Stimulated activated CD4-positive, alpha-beta T cell treated with anti-CD3 and anti-CD28 coated beads, Interleukin-4, amount 100 ng/mL, for 24 hours (primary cell): Measurements from ENCODE around the gene FAHD2A.
"Not testable (repeated sequence)": the region's sequence is repeated elsewhere in the genome, so short reads cannot be mapped to it uniquely, and the experiment has no call there.

Source experiments
- DNase-seq: peaks from one replicate; pipeline ENCODE4 v3.0.0-alpha.2; 2020

The FAHD2A gene

DNA sequence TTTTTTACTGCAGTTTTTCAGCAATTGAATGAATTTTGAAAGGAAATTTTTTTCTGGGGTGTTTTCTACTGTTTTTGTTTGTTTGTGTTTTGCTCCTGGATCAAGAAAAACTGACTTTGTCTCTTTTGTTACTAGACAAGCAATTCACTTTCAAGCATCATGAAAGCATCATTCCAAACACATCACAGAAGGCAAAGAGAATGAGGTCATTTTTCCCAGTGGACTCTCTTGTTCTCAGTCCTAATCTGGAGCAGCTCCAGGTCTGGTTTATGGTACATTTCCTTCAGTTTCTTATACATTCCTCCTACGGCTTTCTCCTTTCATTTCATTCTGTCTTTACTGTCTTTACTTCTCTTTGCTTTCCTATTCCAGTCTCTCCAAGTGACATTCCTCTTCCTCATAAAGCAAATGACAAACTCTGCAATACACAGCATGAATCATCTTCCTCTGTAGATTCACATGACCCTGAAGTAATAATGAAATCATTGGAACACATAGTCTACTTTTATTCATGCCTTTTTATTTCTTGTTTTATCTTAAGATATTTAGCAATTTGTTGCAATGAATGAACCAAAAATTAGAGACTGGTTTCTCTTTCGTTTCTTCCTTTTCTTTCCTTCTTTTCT lies 40.1 kb downstream of the FAHD2A start:
- DNase-seq, result not testable (repeated sequence)

DNA sequence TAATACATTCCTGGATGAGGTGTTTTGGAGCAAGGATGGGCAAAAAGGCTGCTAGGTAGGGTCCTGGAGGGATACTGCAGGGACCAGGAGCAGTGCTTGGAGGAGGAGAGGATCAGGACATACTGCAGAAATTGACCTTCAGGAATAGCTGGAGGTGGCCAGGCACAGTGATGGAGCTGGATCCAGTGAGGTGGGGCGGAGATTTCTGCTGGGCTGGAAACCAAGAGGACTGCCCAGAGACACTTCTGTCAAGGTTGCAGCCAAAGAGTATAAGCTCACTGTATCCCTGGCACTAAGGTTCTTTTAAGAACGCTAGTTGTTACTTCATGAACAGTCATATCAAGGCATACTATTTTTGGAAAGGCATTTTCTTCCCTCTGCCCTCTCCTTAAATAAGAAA lies 42.8 kb downstream of the FAHD2A start:
- DNase-seq, result not testable (repeated sequence)

DNA sequence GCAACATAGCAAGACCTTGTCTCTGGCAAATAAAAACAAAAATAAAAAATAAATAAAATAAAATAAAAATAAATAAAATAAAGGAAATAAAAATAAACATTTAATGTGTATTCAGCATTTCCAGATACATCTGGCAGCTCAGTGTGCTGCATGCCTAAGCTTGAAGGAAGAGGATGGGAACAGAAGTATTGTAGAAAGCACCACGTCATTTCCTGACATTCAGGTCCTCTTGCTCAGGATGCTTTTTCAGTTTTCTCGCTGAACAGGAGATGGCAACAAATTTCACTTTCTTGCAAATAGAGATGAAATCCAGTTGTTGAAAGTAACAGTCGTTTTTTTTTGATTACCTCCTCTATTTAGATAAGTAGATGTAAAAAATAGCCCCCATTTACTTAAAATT lies 60.8 kb downstream of the FAHD2A start:
- not testable (repeated sequence) for DNase-seq
